Hepatocyte (in vitro differentiated cells): ENCODE measurements around the gene INTS11. TPM values are rescaled to one million over a fixed set of nuclear protein-coding genes. Genes with fewer than 3 reads are reported as not detected.
"Not testable (repeated sequence)": the region's sequence is repeated elsewhere in the genome, so short reads cannot be mapped to it uniquely, and the experiment has no call there.

Experiments used
- DNase-seq: peaks from one replicate; pipeline ENCODE4 v3.0.0-alpha.2; 2016; ENCODE audit warnings: low spot score
- H2AFZ ChIP-seq: fragments of 200-600 bp; sonication (generic); 2 replicates; pipeline ENCODE4 v1.6.0; 2016; ENCODE audit warnings: antibody characterized with exemption, mild to moderate bottlenecking
- H3K27ac ChIP-seq: fragments of 200-600 bp; sonication (generic); 2 replicates; pipeline ENCODE4 v1.5.1; 2016; ENCODE audit warnings: mild to moderate bottlenecking
- H3K27me3 ChIP-seq: fragments of 200-600 bp; sonication (generic); 2 replicates; pipeline ENCODE4 v1.6.1; 2016
- H3K36me3 ChIP-seq: fragments of 200-600 bp; sonication (generic); replicated peaks from 2 replicates; pipeline ENCODE4 v1.5.1; 2016; ENCODE audit warnings: low read depth; ENCODE audit not compliant: insufficient read depth
- H3K4me1 ChIP-seq: fragments of 200-600 bp; sonication (generic); 2 replicates; pipeline ENCODE4 v1.5.1; 2016; ENCODE audit warnings: mild to moderate bottlenecking, moderate library complexity; ENCODE audit not compliant: insufficient read depth
- H3K4me2 ChIP-seq: fragments of 200-600 bp; sonication (generic); 2 replicates; pipeline ENCODE4 v1.6.0; 2016
- H3K4me3 ChIP-seq: fragments of 200-600 bp; sonication (generic); 2 replicates; pipeline ENCODE4 v1.5.1; 2016; ENCODE audit warnings: mild to moderate bottlenecking
- H3K79me2 ChIP-seq: fragments of 200-600 bp; sonication (generic); 2 replicates; pipeline ENCODE4 v1.6.0; 2017; ENCODE audit warnings: mild to moderate bottlenecking
- H3K9me2 ChIP-seq: fragments of 200-600 bp; sonication (generic); replicated peaks from 2 replicates; pipeline ENCODE4 v1.6.0; 2017; ENCODE audit warnings: mild to moderate bottlenecking; ENCODE audit not compliant: insufficient read depth
- H3K9me3 ChIP-seq: fragments of 200-600 bp; sonication (generic); 2 replicates; pipeline ENCODE4 v1.5.1; 2016; ENCODE audit warnings: low read depth, mild to moderate bottlenecking
- H4K20me1 ChIP-seq: fragments of 200-600 bp; sonication (generic); 2 replicates; pipeline ENCODE4 v1.6.0; 2016; ENCODE audit warnings: mild to moderate bottlenecking; ENCODE audit not compliant: insufficient read depth, poor library complexity, severe bottlenecking
- CTCF ChIP-seq: fragments of 200-600 bp; sonication (generic); IDR thresholded peaks from 2 replicates; pipeline ENCODE4 v1.5.1; 2016; ENCODE audit warnings: antibody characterized with exemption, mild to moderate bottlenecking; ENCODE audit not compliant: poor library complexity
- EZH2 ChIP-seq: fragments of 200-600 bp; sonication (generic); IDR thresholded peaks from 2 replicates; pipeline ENCODE4 v1.6.1; 2016; ENCODE audit warnings: antibody characterized with exemption, mild to moderate bottlenecking, borderline replicate concordance
- EZH2phosphoT487 ChIP-seq: fragments of 200-600 bp; sonication (generic); IDR thresholded peaks from one replicate; pipeline ENCODE4 v1.6.1; 2018; ENCODE audit warnings: antibody characterized with exemption, mild to moderate bottlenecking, low read depth, moderate library complexity; ENCODE audit not compliant: unreplicated experiment, severe bottlenecking
- WGBS: methylation state at CpG from one replicate; pipeline ENCODE4 v1.1.6; 2016; ENCODE audit warnings: low lambda C conversion rate; ENCODE audit errors: missing lambda C conversion rate; 5-methylcytosine and 5-hydroxymethylcytosine counted together
- polyA plus RNA-seq: library from polyadenylated mRNA; unstranded; fragments of >200 nt; fragmentation: Nextera tagmentation; extraction: Ambion mirVana; gene quantifications from 2 replicates; pipeline ENCODE4 v1.2.1, GENCODE V29; 2016
- total RNA-seq: library from RNA; depleted of rRNA; stranded (reverse); fragments of >200 nt; gene quantifications from 2 replicates; pipeline ENCODE4 v1.2.3, GENCODE V29; 2014

The INTS11 gene
- total and polyA plus RNA-seq, 2 experiments from 2014 or later, result 80.4 to 80.6 TPM

DNA sequence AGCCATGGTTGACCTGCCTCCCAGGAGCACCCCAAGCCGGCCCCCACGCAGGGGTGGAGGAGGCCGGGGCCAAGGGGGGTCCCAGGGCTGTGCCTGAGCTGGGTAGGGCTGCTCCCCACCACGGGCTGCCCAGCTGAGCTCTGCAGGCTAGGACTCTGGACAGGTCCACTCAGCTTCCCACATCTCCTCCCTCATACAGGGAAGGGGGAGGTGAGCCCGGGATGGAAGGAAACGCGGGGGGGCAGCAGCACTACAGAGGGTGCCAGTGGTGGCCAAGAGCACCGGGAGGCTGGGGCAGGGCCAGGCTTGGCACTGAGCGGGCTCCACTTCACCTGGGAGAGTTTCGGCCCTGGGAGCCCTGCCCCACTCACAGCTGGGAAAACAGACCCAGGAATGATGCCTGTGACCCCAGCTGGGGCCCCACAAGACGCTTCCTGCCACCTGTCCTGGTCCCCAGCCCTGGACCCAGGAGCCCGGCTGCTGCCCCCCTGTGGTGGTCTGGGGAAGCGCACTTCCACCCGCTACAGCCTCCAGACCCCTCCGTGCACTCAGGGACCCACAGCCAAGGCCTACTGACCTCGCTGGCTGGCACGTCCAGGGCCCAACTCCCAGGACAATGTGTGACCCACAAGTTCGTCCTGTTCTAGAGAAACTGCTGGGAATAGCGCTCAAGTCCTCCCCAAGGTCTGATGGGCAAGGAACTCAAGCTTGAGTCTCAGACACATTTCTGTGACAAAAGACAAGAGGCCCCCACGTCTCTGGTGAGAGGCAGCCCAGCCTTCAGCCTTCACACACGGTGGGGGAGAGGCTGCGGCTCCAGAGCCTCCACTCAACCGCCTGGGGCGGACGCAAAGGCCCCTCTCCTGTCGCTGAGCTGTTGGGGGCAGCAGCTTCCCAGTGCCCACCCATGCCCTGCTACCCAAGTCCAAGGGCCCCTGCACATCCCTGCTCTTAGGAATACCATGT is 47.6 kb upstream of the INTS11 start:
- H2AFZ ChIP-seq, result no peak overlapping the region
- TF ChIP-seq EZH2phosphoT487 (no peak), EZH2 (no peak), CTCF (peak; percentile 82)
- no peak overlapping the region for H3K4me2 ChIP-seq
- no peaks in the 10 kb centered on the region for H3K36me3 ChIP-seq
- no peaks in the 10 kb centered on the region for H3K27me3 ChIP-seq
- WGBS, result 62% methylated on average over 25 of the region's 26 CpGs
- no peak overlapping the region for H3K4me3 ChIP-seq
- peaks cover 9% of the 10 kb centered on the region for H3K4me1 ChIP-seq
- H4K20me1 ChIP-seq, result no peaks in the 10 kb centered on the region
- peak; percentile 75 for DNase-seq
- no peaks in the 10 kb centered on the region for H3K9me2 ChIP-seq
- H3K9me3 ChIP-seq, result no peaks in the 10 kb centered on the region
- H3K27ac ChIP-seq, result no peak overlapping the region
- H3K79me2 ChIP-seq, result peaks cover 27% of the 10 kb centered on the region

DNA sequence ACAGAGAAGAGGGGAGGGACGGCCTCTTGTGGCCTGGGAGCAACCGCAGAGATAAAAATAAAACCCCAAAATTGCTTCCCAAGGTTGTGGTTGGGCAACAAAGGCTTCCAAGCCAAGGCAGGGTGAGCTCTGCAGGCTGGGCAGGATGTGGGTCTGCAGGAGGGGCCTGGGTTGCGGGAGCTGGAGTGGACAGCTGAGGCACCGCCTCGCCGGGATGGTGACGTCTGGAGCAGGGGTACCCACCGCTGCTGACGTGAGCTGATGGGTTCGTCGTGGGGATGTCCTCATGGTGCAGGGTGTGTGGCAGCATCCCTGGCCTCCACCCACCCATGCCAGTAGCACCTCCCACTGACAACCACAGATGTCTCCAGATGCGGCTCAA is 46.9 kb upstream of the INTS11 start:
- no peak overlapping the region for H3K4me3 ChIP-seq
- peaks cover 9% of the 10 kb centered on the region for H3K4me1 ChIP-seq
- no peaks in the 10 kb centered on the region for H3K9me2 ChIP-seq
- TF ChIP-seq EZH2phosphoT487 (no peak), EZH2 (no peak), CTCF (no peak)
- no peak overlapping the region for H3K4me2 ChIP-seq
- H2AFZ ChIP-seq, result no peak overlapping the region
- H3K79me2 ChIP-seq, result peaks cover 27% of the 10 kb centered on the region
- no peak for DNase-seq
- no peak overlapping the region for H3K27ac ChIP-seq
- no peaks in the 10 kb centered on the region for H4K20me1 ChIP-seq
- H3K9me3 ChIP-seq, result no peaks in the 10 kb centered on the region
- 92% methylated on average over 11 of the region's 12 CpGs for WGBS
- H3K27me3 ChIP-seq, result no peaks in the 10 kb centered on the region
- H3K36me3 ChIP-seq, result no peaks in the 10 kb centered on the region

GRCh38 chr1:1370771-1371300 is 46.4 kb upstream of the INTS11 start:
- no peak overlapping the region for H3K4me3 ChIP-seq
- no peaks in the 10 kb centered on the region for H4K20me1 ChIP-seq
- H3K79me2 ChIP-seq, result peaks cover 24% of the 10 kb centered on the region
- H3K9me3 ChIP-seq, result no peaks in the 10 kb centered on the region
- no peaks in the 10 kb centered on the region for H3K36me3 ChIP-seq
- H3K4me2 ChIP-seq, result no peak overlapping the region
- H3K27ac ChIP-seq, result no peak overlapping the region
- WGBS, result 94% methylated on average over 14 of the region's 16 CpGs
- no peaks in the 10 kb centered on the region for H3K9me2 ChIP-seq
- peaks cover 6% of the 10 kb centered on the region for H3K4me1 ChIP-seq
- DNase-seq, result no peak
- H3K27me3 ChIP-seq, result no peaks in the 10 kb centered on the region
- TF ChIP-seq EZH2 (no peak), EZH2phosphoT487 (no peak), CTCF (no peak)
- no peak overlapping the region for H2AFZ ChIP-seq

DNA sequence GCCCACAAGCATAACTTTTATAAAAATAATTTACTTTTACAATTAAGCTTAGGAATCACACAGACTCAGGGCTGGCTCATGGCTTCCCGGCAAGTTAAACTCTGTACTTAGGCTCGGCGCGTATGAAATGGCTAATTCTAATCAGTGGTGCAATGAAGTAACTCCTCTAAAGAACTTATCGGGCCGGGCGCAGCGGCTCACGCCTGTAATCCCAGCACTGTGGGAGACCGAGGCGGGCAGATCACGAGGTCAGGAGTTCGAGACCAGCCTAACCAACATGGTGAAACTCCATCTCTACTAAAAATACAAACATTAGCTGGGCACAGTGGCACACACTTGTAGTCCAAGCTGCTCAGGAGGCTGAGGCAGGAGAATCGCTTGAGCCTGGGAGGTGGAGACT is 45.6 kb upstream of the INTS11 start:
- H4K20me1 ChIP-seq, H3K4me3 ChIP-seq, H3K27me3 ChIP-seq, H3K4me1 ChIP-seq, H3K9me3 ChIP-seq, H3K4me2 ChIP-seq, H3K27ac ChIP-seq, H3K36me3 ChIP-seq, H3K9me2 ChIP-seq, DNase-seq, H2AFZ ChIP-seq: not testable (repeated sequence)
- 93% methylated on average over 14 of the region's 14 CpGs for WGBS
- peaks cover 23% of the 10 kb centered on the region for H3K79me2 ChIP-seq
